Fibroblast of lung (primary cell): ENCODE results near the gene APCDD1L.

Source experiments
- CTCF ChIP-seq, 2 donors: IDR thresholded peaks in 1 of 2; conservative IDR thresholded peaks in 1 of 2; 1 replicate in 1 of 2; 2 replicates in 1 of 2; pipeline ENCODE4 v1.5.1; 2011 to 2012; ENCODE audit warnings: low read length in 2 of 2, control low read depth in 1 of 2, inconsistent platforms in 1 of 2, low read depth in 1 of 2, mild to moderate bottlenecking in 1 of 2
- EZH2 ChIP-seq: IDR thresholded peaks from 2 replicates; pipeline ENCODE4 v1.5.1; 2012; ENCODE audit warnings: low read length, control low read depth, mild to moderate bottlenecking; ENCODE audit errors: missing control alignments

DNA sequence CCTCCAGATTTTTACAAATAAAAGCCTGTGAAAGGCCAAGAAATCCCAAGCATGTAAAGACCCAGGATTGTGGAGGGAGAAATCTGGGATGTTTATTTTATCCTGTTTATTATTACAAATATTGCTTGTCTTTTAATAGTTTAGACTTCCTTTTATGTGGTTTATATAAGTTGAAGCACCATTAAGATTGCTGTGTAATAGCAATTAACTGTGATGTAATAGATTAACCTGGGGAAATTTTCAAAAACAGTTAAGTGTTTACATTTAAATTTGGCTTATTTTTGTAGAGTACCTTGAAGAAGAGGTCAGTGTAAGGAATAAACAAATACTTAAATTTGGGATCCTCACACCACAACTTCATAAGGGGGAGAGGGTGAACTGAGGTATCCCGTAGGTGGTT lies 99.1 kb downstream of the APCDD1L start:
- TF ChIP-seq CTCF (conservative IDR thresholded peaks at IDR 0.05 in 1 of 2, IDR thresholded peaks at IDR 0.05 in 1 of 2; ENCODE audit: low read depth in 1 of 2, low read length in 2 of 2), result no peak
- no peak for TF ChIP-seq EZH2
